K562 (cell line): ENCODE data around the gene GJA9. TPM values are rescaled to one million over a fixed set of nuclear protein-coding genes. Genes with fewer than 3 reads are reported as not detected.

Experiments
- CBX3 ChIP-seq, 2 experiments: IDR thresholded peaks; 1 replicate in 1 of 2; 2 replicates in 1 of 2; pipeline ENCODE4 v1.6.1; 2012; ENCODE audit warnings: inconsistent platforms in 2 of 2, low read length in 2 of 2, borderline replicate concordance in 1 of 2, control low read depth in 1 of 2
- ELK3 ChIP-seq: fragments of 450-650 bp; formaldehyde crosslinking; IDR thresholded peaks from 2 replicates; pipeline ENCODE4 v1.4.0; 2020; ENCODE audit warnings: mild to moderate bottlenecking
- JUN ChIP-seq, 2 experiments: sonication (generic) in 1 of 2; formaldehyde crosslinking in 1 of 2; IDR thresholded peaks; 2 replicates each; pipeline versions ENCODE4 v1.6.1 to v1.8.0; 2012 to 2022; ENCODE audit warnings: borderline replicate concordance in 2 of 2, mild to moderate bottlenecking in 2 of 2, improper control_type of control experiment in 1 of 2, low read depth in 1 of 2, low read length in 1 of 2, missing genetic modification reagents in 1 of 2
- MAZ ChIP-seq, 2 experiments: fragments of 450-650 bp in 1 of 2; sonication (generic) in 1 of 2; formaldehyde crosslinking; IDR thresholded peaks in 1 of 2; conservative IDR thresholded peaks in 1 of 2; 2 replicates each; pipeline versions ENCODE4 v1.4.0 to v1.5.0; 2020; ENCODE audit warnings: mild to moderate bottlenecking in 1 of 2, missing genetic modification reagents in 1 of 2
- MEIS2 ChIP-seq: fragments of 450-650 bp; IDR thresholded peaks from 2 replicates; pipeline ENCODE4 v1.6.1; 2014; ENCODE audit warnings: mild to moderate bottlenecking; ENCODE audit not compliant: partially characterized antibody
- NEUROD1 ChIP-seq: fragments of 150-350 bp; IDR thresholded peaks from 2 replicates; pipeline ENCODE4 v1.6.1; 2014; ENCODE audit warnings: borderline replicate concordance, low read length, low read depth; ENCODE audit not compliant: partially characterized antibody
- NR2C2 ChIP-seq, 2 experiments: fragments of 200-800 bp in 1 of 2; sonication (Bioruptor generic) in 1 of 2; sonication (generic) in 1 of 2; formaldehyde crosslinking in 1 of 2; IDR thresholded peaks; 2 replicates each; pipeline versions ENCODE4 v1.6.1 to v1.8.0; 2016 to 2022; ENCODE audit warnings: mild to moderate bottlenecking in 1 of 2, missing compliant biosample characterization in 1 of 2, missing genetic modification characterization in 1 of 2, missing genetic modification reagents in 1 of 2
- ZBTB9 ChIP-seq: fragments of 450-650 bp; formaldehyde crosslinking; IDR thresholded peaks from 2 replicates; pipeline ENCODE4 v1.4.0; 2020; ENCODE audit warnings: mild to moderate bottlenecking, moderate library complexity
- polyA plus RNA-seq, 8 experiments: library from polyadenylated mRNA; depleted of rRNA in 4 of 8; stranded (reverse) in 5 of 8; unstranded in 3 of 8; fragments of >200 nt; fragmentation: Nextera tagmentation in 2 of 8; fragmentation: Illumina TruSeq in 1 of 8; extraction: Ambion mirVana in 2 of 8; extraction: Trizol in 1 of 8; gene quantifications; 2 replicates each; pipeline versions ENCODE4 v1.2.1 to v1.2.3, GENCODE V29; 2011 to 2014; ENCODE audit warnings: inconsistent platforms in 1 of 8, missing spikeins in 1 of 8
- total RNA-seq, 7 experiments: library from RNA; depleted of rRNA in 6 of 7; stranded (reverse); fragments of >200 nt in 6 of 7; fragmentation: Illumina TruSeq in 2 of 7; extraction: Trizol in 2 of 7; gene quantifications; 2 replicates each; pipeline versions ENCODE4 v1.2.1 to v1.2.3, GENCODE V29; 2011 to 2021; ENCODE audit warnings: low replicate concordance in 1 of 7
- TF ChIP-seq, protein P1 (sequence below), 2 experiments: fragments of 450-650 bp; formaldehyde crosslinking in 1 of 2; IDR thresholded peaks; 2 replicates each; pipeline versions ENCODE4 v1.4.0 to v1.6.1; 2014 to 2020; ENCODE audit warnings: mild to moderate bottlenecking in 2 of 2, borderline replicate concordance in 1 of 2, low read depth in 1 of 2
- TF ChIP-seq, protein P2 (sequence below): fragments of 150-350 bp; IDR thresholded peaks from 2 replicates; pipeline ENCODE4 v1.6.1; 2014; ENCODE audit warnings: low read depth, mild to moderate bottlenecking, low read length, borderline replicate concordance

The GJA9 gene
- total and polyA plus RNA-seq, 9 of the 15 experiments (the other 6 are each of a cell fraction or from before 2014, with no cell fraction given) = not detected

GRCh38 chr1:38915352-38915948, 34.1 kb upstream of the GJA9 start (continued):
- TF ChIP-seq NR2C2 (CRISPR knock-in tag; IDR thresholded peaks at IDR 0.05) (no peak), NR2C2 (tag; IDR thresholded peaks at IDR 0.05) (no peak), CBX3 (IDR thresholded peaks at IDR 0.05; ENCODE audit: borderline replicate concordance in 1 of 2, low read length in 2 of 2) (no peak), ELK3 (CRISPR knock-in tag) (no peak), MEIS2 (peak; percentile 52), NEUROD1 (peak; percentile 69), JUN (IDR thresholded peaks at IDR 0.05; ENCODE audit: borderline replicate concordance, low read depth, low read length) (no peak), JUN (CRISPR knock-in tag; IDR thresholded peaks at IDR 0.05; ENCODE audit: borderline replicate concordance) (no peak), ZBTB9 (CRISPR knock-in tag) (peak; percentile 81; the same call in 1 of the 2 replicates), MAZ (CRISPR knock-in tag; conservative IDR thresholded peaks at IDR 0.05 in 1 of 2, IDR thresholded peaks at IDR 0.05 in 1 of 2) (peak in 1 of 2 experiments; percentile 56; a peak in 2 of 4 replicates)
- TF ChIP-seq, protein P1, sequence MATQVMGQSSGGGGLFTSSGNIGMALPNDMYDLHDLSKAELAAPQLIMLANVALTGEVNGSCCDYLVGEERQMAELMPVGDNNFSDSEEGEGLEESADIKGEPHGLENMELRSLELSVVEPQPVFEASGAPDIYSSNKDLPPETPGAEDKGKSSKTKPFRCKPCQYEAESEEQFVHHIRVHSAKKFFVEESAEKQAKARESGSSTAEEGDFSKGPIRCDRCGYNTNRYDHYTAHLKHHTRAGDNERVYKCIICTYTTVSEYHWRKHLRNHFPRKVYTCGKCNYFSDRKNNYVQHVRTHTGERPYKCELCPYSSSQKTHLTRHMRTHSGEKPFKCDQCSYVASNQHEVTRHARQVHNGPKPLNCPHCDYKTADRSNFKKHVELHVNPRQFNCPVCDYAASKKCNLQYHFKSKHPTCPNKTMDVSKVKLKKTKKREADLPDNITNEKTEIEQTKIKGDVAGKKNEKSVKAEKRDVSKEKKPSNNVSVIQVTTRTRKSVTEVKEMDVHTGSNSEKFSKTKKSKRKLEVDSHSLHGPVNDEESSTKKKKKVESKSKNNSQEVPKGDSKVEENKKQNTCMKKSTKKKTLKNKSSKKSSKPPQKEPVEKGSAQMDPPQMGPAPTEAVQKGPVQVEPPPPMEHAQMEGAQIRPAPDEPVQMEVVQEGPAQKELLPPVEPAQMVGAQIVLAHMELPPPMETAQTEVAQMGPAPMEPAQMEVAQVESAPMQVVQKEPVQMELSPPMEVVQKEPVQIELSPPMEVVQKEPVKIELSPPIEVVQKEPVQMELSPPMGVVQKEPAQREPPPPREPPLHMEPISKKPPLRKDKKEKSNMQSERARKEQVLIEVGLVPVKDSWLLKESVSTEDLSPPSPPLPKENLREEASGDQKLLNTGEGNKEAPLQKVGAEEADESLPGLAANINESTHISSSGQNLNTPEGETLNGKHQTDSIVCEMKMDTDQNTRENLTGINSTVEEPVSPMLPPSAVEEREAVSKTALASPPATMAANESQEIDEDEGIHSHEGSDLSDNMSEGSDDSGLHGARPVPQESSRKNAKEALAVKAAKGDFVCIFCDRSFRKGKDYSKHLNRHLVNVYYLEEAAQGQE (IDR thresholded peaks at IDR 0.05; ENCODE audit: borderline replicate concordance) = 0 out of 2 replicates have a peak, but pooled peaks have one; percentile 6
- TF ChIP-seq, protein P1 (CRISPR knock-in tag; IDR thresholded peaks at IDR 0.05; ENCODE audit: low read depth) = no peak
- TF ChIP-seq, protein P2, sequence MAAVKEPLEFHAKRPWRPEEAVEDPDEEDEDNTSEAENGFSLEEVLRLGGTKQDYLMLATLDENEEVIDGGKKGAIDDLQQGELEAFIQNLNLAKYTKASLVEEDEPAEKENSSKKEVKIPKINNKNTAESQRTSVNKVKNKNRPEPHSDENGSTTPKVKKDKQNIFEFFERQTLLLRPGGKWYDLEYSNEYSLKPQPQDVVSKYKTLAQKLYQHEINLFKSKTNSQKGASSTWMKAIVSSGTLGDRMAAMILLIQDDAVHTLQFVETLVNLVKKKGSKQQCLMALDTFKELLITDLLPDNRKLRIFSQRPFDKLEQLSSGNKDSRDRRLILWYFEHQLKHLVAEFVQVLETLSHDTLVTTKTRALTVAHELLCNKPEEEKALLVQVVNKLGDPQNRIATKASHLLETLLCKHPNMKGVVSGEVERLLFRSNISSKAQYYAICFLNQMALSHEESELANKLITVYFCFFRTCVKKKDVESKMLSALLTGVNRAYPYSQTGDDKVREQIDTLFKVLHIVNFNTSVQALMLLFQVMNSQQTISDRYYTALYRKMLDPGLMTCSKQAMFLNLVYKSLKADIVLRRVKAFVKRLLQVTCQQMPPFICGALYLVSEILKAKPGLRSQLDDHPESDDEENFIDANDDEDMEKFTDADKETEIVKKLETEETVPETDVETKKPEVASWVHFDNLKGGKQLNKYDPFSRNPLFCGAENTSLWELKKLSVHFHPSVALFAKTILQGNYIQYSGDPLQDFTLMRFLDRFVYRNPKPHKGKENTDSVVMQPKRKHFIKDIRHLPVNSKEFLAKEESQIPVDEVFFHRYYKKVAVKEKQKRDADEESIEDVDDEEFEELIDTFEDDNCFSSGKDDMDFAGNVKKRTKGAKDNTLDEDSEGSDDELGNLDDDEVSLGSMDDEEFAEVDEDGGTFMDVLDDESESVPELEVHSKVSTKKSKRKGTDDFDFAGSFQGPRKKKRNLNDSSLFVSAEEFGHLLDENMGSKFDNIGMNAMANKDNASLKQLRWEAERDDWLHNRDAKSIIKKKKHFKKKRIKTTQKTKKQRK = no peak
